HCT116 (cell line): ENCODE results near the gene GATB. TPM values are rescaled to one million over a fixed set of nuclear protein-coding genes. Genes with fewer than 3 reads are reported as not detected.

Experiments used
- ATAC-seq: fragments of 200-7000 bp; cut with Tn5 transposase; 2 replicates; pipeline ENCODE4 v1.9.1; 2020; ENCODE audit warnings: mild to moderate bottlenecking, moderate library complexity
- BruUV-seq: library from RNA; stranded (reverse); fragments of 400-500 nt; replicated peaks from 2 replicates; lab custom pipeline; 2021; lab: Mats Ljungman, UMichigan
- CTCF ChIA-PET: fragments of 300-600 bp; sonication (Branson Sonifier 250); formaldehyde crosslinking; loops from one replicate; lab custom pipeline; 2021; ENCODE audit warnings: antibody characterized with exemption; lab: Charles Lee
- POLR2A ChIA-PET: fragments of 300-600, 350-600 bp; sonication (Branson Sonifier 250); formaldehyde crosslinking; loops from one replicate; lab custom pipeline; 2021; ENCODE audit warnings: antibody characterized with exemption; lab: Charles Lee
- RAD21 ChIA-PET, 2 experiments: fragments of 300-600 bp; sonication (Branson Sonifier 250); formaldehyde crosslinking; loops; one replicate each; lab custom pipeline; 2023; ENCODE audit warnings: low total read pairs in 2 of 2; ENCODE audit not compliant: uncharacterized antibody in 2 of 2, unreplicated experiment in 2 of 2, low non-redundant PET in 1 of 2; lab: Charles Lee
- DNase-seq: peaks from one replicate; pipeline ENCODE4 v3.0.0-alpha.2; 2010; ENCODE audit warnings: low read depth, low spot score
- H2AFZ ChIP-seq: fragments of 200-600 bp; shearing (Covaris generic), sonication (generic); 2 replicates; pipeline ENCODE4 v1.6.1; 2017; ENCODE audit warnings: low read depth, mixed run types, mixed read lengths, antibody characterized with exemption, low read length; ENCODE audit not compliant: poor library complexity, severe bottlenecking
- H3K27ac ChIP-seq: 2 replicates; pipeline ENCODE4 v1.5.1; 2012; ENCODE audit warnings: low read depth, low read length
- H3K27me3 ChIP-seq: fragments of 200-600 bp; sonication (generic); 2 replicates; pipeline ENCODE4 v1.6.1; 2016; ENCODE audit warnings: mixed run types, low read length, mixed read lengths; ENCODE audit not compliant: insufficient read depth
- H3K36me3 ChIP-seq, 2 experiments: fragments of 200-500 bp in 1 of 2; fragments of 200-600 bp in 1 of 2; sonication (Bioruptor generic) in 1 of 2; sonication (generic) in 1 of 2; 2 replicates each; pipeline versions ENCODE4 v1.5.1 to v1.6.1; 2014 to 2016; ENCODE audit warnings: low read length in 2 of 2, inconsistent platforms in 1 of 2, mixed read lengths in 1 of 2, mixed run types in 1 of 2; ENCODE audit not compliant: insufficient read depth in 2 of 2, control insufficient read depth in 1 of 2
- H3K4me1 ChIP-seq, 2 experiments: fragments of 200-600 bp in 1 of 2; sonication (generic) in 1 of 2; 2 replicates each; pipeline versions ENCODE4 v1.5.1 to v1.6.1; 2012 to 2017; ENCODE audit warnings: low read length in 2 of 2, inconsistent platforms in 1 of 2, mild to moderate bottlenecking in 1 of 2, mixed read lengths in 1 of 2, mixed run types in 1 of 2, moderate library complexity in 1 of 2; ENCODE audit not compliant: insufficient read depth in 2 of 2, control insufficient read depth in 1 of 2
- H3K4me2 ChIP-seq: fragments of 200-600 bp; sonication (generic); 2 replicates; pipeline ENCODE4 v1.6.1; 2017; ENCODE audit warnings: mixed run types, low read length, mixed read lengths
- H3K4me3 ChIP-seq, 2 experiments: fragments of 200-600 bp in 1 of 2; sonication (generic) in 1 of 2; replicated peaks in 1 of 2; 2 replicates each; pipeline ENCODE4 v1.5.1; 2011 to 2016; ENCODE audit warnings: low read length in 2 of 2, control low read depth in 1 of 2, low read depth in 1 of 2, mild to moderate bottlenecking in 1 of 2, mixed read lengths in 1 of 2, mixed run types in 1 of 2
- H3K79me2 ChIP-seq: fragments of 200-600 bp; sonication (generic); 2 replicates; pipeline ENCODE4 v1.6.1; 2017; ENCODE audit warnings: mild to moderate bottlenecking, mixed run types, low read length, moderate library complexity, mixed read lengths; ENCODE audit not compliant: insufficient read depth
- H3K9ac ChIP-seq: fragments of 200-600 bp; sonication (generic); 2 replicates; pipeline ENCODE4 v1.6.1; 2016; ENCODE audit warnings: low read length, mixed read lengths
- H3K9me2 ChIP-seq: fragments of 200-600 bp; sonication (generic), shearing (Covaris generic); 2 replicates; pipeline ENCODE4 v1.6.1; 2017; ENCODE audit warnings: mixed run types, mild to moderate bottlenecking, moderate library complexity; ENCODE audit not compliant: insufficient read depth
- H3K9me3 ChIP-seq, 2 experiments: fragments of 200-500 bp in 1 of 2; fragments of 200-600 bp in 1 of 2; sonication (Bioruptor generic) in 1 of 2; sonication (generic) in 1 of 2; 2 replicates each; pipeline ENCODE4 v1.6.1; 2014 to 2017; ENCODE audit warnings: low read length in 2 of 2, mixed read lengths in 2 of 2, inconsistent platforms in 1 of 2, low read depth in 1 of 2, mild to moderate bottlenecking in 1 of 2, mixed run types in 1 of 2, moderate library complexity in 1 of 2; ENCODE audit not compliant: control insufficient read depth in 1 of 2, insufficient read depth in 1 of 2
- H4K20me1 ChIP-seq: fragments of 200-600 bp; sonication (generic), shearing (Covaris generic); 2 replicates; pipeline ENCODE4 v1.6.1; 2017; ENCODE audit warnings: mixed run types, mild to moderate bottlenecking, moderate library complexity; ENCODE audit not compliant: insufficient read depth
- ATF3 ChIP-seq: IDR thresholded peaks from 2 replicates; pipeline ENCODE4 v1.6.1; 2012
- EZH2 ChIP-seq: fragments of 200-600 bp; sonication (generic); IDR thresholded peaks from 2 replicates; pipeline ENCODE4 v1.6.1; 2017; ENCODE audit warnings: antibody characterized with exemption, mixed run types
- JUND ChIP-seq: IDR thresholded peaks from 2 replicates; pipeline ENCODE4 v1.6.1; 2012
- RAD21 ChIP-seq: IDR thresholded peaks from 2 replicates; pipeline ENCODE4 v1.6.1; 2012; ENCODE audit warnings: low read depth, mild to moderate bottlenecking
- SP1 ChIP-seq: IDR thresholded peaks from 2 replicates; pipeline ENCODE4 v1.6.1; 2012; ENCODE audit warnings: low read depth
- YY1 ChIP-seq: IDR thresholded peaks from 2 replicates; pipeline ENCODE4 v1.6.1; 2011; ENCODE audit warnings: low read length, low read depth, moderate library complexity, mild to moderate bottlenecking; ENCODE audit not compliant: insufficient replicate concordance; ENCODE audit errors: extremely low read depth
- intact Hi-C: fragments of 100-400 bp; cut with micrococcal nuclease; formaldehyde crosslinking; loops from 2 replicates; pipeline ENCODE4 v1.10.0; 2022
- total RNA-seq: library from RNA; stranded (reverse); gene quantifications from one replicate; pipeline ENCODE4 v1.2.1, GENCODE V29; 2021; ENCODE audit not compliant: unreplicated experiment
- TF ChIP-seq, protein P1 (sequence below): IDR thresholded peaks from 2 replicates; pipeline ENCODE4 v1.6.1; 2012; ENCODE audit warnings: low read depth

Gene GATB
- total RNA-seq, 1 experiment from 2014 or later = 29.3 TPM

DNA sequence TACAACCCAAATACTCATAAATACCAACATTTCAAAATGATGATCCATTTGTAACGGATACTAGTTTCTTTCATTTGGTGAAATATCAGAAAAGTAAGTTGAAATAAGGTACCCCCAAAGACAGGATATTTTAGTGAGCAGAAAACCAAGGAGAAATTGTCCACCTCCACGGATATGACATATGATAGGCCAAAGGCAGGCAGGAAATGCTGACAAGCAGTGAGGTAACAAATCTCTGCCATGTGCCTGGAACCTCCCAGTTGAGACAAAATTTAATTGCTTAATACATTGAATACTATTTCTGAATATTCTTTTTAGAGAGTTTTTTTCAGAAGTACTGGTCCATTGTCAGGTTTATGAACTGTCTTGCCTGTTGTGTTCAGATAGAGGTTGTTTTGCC, 118.8 kb downstream of the GATB start (continued):
- no peak for TF ChIP-seq YY1

DNA sequence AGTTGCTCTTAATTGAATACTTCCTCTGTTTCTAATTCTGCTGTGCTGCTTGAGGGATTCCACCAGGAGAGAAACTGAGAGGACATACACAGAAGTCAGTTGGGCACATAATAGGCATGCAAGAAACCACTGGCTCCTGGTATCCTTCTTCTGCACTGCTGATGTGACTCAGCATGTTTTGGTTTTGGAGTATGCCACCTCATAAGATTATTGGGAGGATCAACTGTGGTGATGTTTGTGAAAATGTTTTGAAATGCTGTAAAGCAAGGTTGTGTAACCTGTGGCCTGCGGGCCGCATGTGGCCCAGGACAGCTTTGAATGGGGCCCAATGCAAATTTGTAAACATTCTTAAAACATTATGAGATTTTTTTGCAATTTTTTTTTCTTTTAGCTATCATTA, 119.6 kb downstream of the GATB start:
- Histone ChIP-seq H3K27me3 (no peaks in the 10 kb centered on the region), H3K27ac (no peak overlapping the region), H3K4me1 (peaks cover 0 to 4% of the 10 kb centered on the region in 2 experiments; a peak in 1 of 4 replicates), H3K79me2 (no peaks in the 10 kb centered on the region), H3K9me2 (no peaks in the 10 kb centered on the region), H4K20me1 (no peaks in the 10 kb centered on the region), H3K36me3 (no peaks in the 10 kb centered on the region), H3K9me3 (no peaks in the 10 kb centered on the region), H2AFZ (no peak overlapping the region), H3K4me3 (no peak overlapping the region), H3K9ac (no peak overlapping the region), H3K4me2 (no peak overlapping the region)
- TF ChIP-seq EZH2 = no peak
- TF ChIP-seq, protein P1, sequence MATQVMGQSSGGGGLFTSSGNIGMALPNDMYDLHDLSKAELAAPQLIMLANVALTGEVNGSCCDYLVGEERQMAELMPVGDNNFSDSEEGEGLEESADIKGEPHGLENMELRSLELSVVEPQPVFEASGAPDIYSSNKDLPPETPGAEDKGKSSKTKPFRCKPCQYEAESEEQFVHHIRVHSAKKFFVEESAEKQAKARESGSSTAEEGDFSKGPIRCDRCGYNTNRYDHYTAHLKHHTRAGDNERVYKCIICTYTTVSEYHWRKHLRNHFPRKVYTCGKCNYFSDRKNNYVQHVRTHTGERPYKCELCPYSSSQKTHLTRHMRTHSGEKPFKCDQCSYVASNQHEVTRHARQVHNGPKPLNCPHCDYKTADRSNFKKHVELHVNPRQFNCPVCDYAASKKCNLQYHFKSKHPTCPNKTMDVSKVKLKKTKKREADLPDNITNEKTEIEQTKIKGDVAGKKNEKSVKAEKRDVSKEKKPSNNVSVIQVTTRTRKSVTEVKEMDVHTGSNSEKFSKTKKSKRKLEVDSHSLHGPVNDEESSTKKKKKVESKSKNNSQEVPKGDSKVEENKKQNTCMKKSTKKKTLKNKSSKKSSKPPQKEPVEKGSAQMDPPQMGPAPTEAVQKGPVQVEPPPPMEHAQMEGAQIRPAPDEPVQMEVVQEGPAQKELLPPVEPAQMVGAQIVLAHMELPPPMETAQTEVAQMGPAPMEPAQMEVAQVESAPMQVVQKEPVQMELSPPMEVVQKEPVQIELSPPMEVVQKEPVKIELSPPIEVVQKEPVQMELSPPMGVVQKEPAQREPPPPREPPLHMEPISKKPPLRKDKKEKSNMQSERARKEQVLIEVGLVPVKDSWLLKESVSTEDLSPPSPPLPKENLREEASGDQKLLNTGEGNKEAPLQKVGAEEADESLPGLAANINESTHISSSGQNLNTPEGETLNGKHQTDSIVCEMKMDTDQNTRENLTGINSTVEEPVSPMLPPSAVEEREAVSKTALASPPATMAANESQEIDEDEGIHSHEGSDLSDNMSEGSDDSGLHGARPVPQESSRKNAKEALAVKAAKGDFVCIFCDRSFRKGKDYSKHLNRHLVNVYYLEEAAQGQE = no peak
- TF ChIP-seq YY1 = no peak
- TF ChIP-seq ATF3 = no peak
- no peak for TF ChIP-seq SP1
- no peak for TF ChIP-seq RAD21
- TF ChIP-seq JUND = no peak
- intact Hi-C loops = loop anchor here (10.0 kb wide), 1 partner anchor 724 kb away; no protein-coding TSS in a partner anchor
- ChIA-PET CTCF (no interaction called here), POLR2A (no interaction called here), RAD21 (no interaction called here)
- DNase-seq (no peak), ATAC-seq (no peak)
- no TSS peak for BruUV-seq
